Liver (tissue), 9 donors: Measurements from ENCODE around the gene DPYSL4. TPM values are rescaled to one million over a fixed set of nuclear protein-coding genes. Genes with fewer than 3 reads are reported as not detected.

Experiments used
- DNase-seq: peaks from one replicate; pipeline ENCODE4 v3.0.0-alpha.2; 2017; ENCODE audit warnings: low spot score
- H3K27ac ChIP-seq, 2 donors: one replicate each; pipeline ENCODE4 v1.7.0; 2013; ENCODE audit warnings: inconsistent platforms in 2 of 2, low read length in 2 of 2, control low read depth in 1 of 2, low read depth in 1 of 2, mild to moderate bottlenecking in 1 of 2
- H3K27me3 ChIP-seq, 4 donors: one replicate each; pipeline versions ENCODE4 v1.6.1 to v1.7.0; 2013; ENCODE audit warnings: low read length in 3 of 4, inconsistent platforms in 1 of 4, mild to moderate bottlenecking in 1 of 4, moderate library complexity in 1 of 4; ENCODE audit not compliant: control insufficient read depth in 4 of 4, insufficient read depth in 4 of 4
- H3K36me3 ChIP-seq, 4 donors: one replicate each; pipeline versions ENCODE4 v1.6.1 to v1.7.0; 2013; ENCODE audit warnings: low read length in 3 of 4, mild to moderate bottlenecking in 3 of 4, low read depth in 1 of 4, moderate library complexity in 1 of 4; ENCODE audit not compliant: control insufficient read depth in 4 of 4, insufficient read depth in 3 of 4
- H3K4me1 ChIP-seq, 4 donors: one replicate each; pipeline versions ENCODE4 v1.6.1 to v1.7.0; 2013; ENCODE audit warnings: low read length in 3 of 4, mild to moderate bottlenecking in 3 of 4, moderate library complexity in 1 of 4; ENCODE audit not compliant: control insufficient read depth in 4 of 4, insufficient read depth in 4 of 4
- H3K4me3 ChIP-seq, 3 donors: one replicate each; pipeline versions ENCODE4 v1.6.1 to v1.7.0; 2013; ENCODE audit warnings: low read length in 3 of 3, control low read depth in 1 of 3, low read depth in 1 of 3, mild to moderate bottlenecking in 1 of 3
- H3K9ac ChIP-seq, 2 donors: one replicate each; pipeline ENCODE4 v1.7.0; 2013; ENCODE audit warnings: low read length in 2 of 2, mild to moderate bottlenecking in 2 of 2, moderate library complexity in 2 of 2, control low read depth in 1 of 2, low read depth in 1 of 2
- H3K9me3 ChIP-seq, 4 donors: one replicate each; pipeline versions ENCODE4 v1.6.1 to v1.7.0; 2013; ENCODE audit warnings: low read length in 3 of 4; ENCODE audit not compliant: control insufficient read depth in 4 of 4
- EGR1 ChIP-seq, 2 donors: IDR thresholded peaks; 2 replicates each; pipeline ENCODE4 v1.6.1; 2016 to 2018; ENCODE audit warnings: antibody characterized with exemption in 2 of 2, low read depth in 2 of 2
- FOXA1 ChIP-seq: IDR thresholded peaks from 2 replicates; pipeline ENCODE4 v1.6.1; 2016; ENCODE audit warnings: antibody characterized with exemption
- FOXA2 ChIP-seq: IDR thresholded peaks from 2 replicates; pipeline ENCODE4 v1.6.1; 2016; ENCODE audit warnings: antibody characterized with exemption
- GABPA ChIP-seq, 2 donors: IDR thresholded peaks in 1 of 2; conservative IDR thresholded peaks in 1 of 2; 2 replicates each; pipeline ENCODE4 v1.6.1; 2016; ENCODE audit warnings: antibody characterized with exemption in 2 of 2, mild to moderate bottlenecking in 1 of 2, moderate library complexity in 1 of 2
- HNF4G ChIP-seq: IDR thresholded peaks from 2 replicates; pipeline ENCODE4 v1.6.1; 2016; ENCODE audit warnings: antibody characterized with exemption
- JUND ChIP-seq, 2 donors: IDR thresholded peaks; 2 replicates each; pipeline ENCODE4 v1.6.1; 2016; ENCODE audit warnings: antibody characterized with exemption in 2 of 2
- RXRA ChIP-seq, 2 donors: IDR thresholded peaks; 2 replicates each; pipeline ENCODE4 v1.6.1; 2017 to 2018; ENCODE audit warnings: antibody characterized with exemption in 2 of 2, mild to moderate bottlenecking in 1 of 2
- SP1 ChIP-seq: IDR thresholded peaks from 2 replicates; pipeline ENCODE4 v1.6.1; 2018; ENCODE audit warnings: antibody characterized with exemption, mild to moderate bottlenecking
- TAF1 ChIP-seq: conservative IDR thresholded peaks from 2 replicates; pipeline ENCODE4 v1.6.1; 2016; ENCODE audit warnings: antibody characterized with exemption, mild to moderate bottlenecking
- YY1 ChIP-seq: IDR thresholded peaks from 2 replicates; pipeline ENCODE4 v1.6.1; 2016; ENCODE audit warnings: antibody characterized with exemption, mild to moderate bottlenecking
- WGBS: extraction: QIAGEN DNeasy Blood & Tissue Kit; methylation state at CpG from one replicate; pipeline ENCODE4 v1.1.7; 2013; 5-methylcytosine and 5-hydroxymethylcytosine counted together
- polyA plus RNA-seq, 2 donors: library from polyadenylated mRNA; stranded (reverse) in 1 of 2; unstranded in 1 of 2; fragments of 200-250 nt in 1 of 2; fragments of >200 nt in 1 of 2; fragmentation: Nextera tagmentation in 1 of 2; extraction: Ambion mirVana in 1 of 2; gene quantifications; one replicate each; pipeline versions ENCODE4 v1.2.1 to v1.2.3, GENCODE V29; 2013 to 2015
- total RNA-seq, 2 donors: library from RNA; depleted of rRNA; stranded (reverse); fragments of >200 nt; gene quantifications; one replicate each; pipeline ENCODE4 v1.2.3, GENCODE V29; 2014
- TF ChIP-seq, protein P1 (sequence below): fragments of 150-350 bp; IDR thresholded peaks from 2 replicates; pipeline ENCODE4 v1.5.1; 2017; ENCODE audit warnings: improper control_type of control experiment, low read depth, low read length; ENCODE audit not compliant: missing input control
- TF ChIP-seq, protein P2 (sequence below): IDR thresholded peaks from 2 replicates; pipeline ENCODE4 v1.6.1; 2016; ENCODE audit warnings: antibody characterized with exemption
- TF ChIP-seq, protein P3 (sequence below): IDR thresholded peaks from 2 replicates; pipeline ENCODE4 v1.6.1; 2016; ENCODE audit warnings: antibody characterized with exemption
- TF ChIP-seq, protein P4 (sequence below): IDR thresholded peaks from 2 replicates; pipeline ENCODE4 v1.6.1; 2016; ENCODE audit warnings: antibody characterized with exemption, mild to moderate bottlenecking
- donor health status: healthy.
- donor health status: healthy.
- donor health status: healthy.
- donor health status: healthy.
- donor health status: healthy.

The DPYSL4 gene
- total and polyA plus RNA-seq, 4 donors: 0.19 to 2.2 (median 0.26) TPM

DNA sequence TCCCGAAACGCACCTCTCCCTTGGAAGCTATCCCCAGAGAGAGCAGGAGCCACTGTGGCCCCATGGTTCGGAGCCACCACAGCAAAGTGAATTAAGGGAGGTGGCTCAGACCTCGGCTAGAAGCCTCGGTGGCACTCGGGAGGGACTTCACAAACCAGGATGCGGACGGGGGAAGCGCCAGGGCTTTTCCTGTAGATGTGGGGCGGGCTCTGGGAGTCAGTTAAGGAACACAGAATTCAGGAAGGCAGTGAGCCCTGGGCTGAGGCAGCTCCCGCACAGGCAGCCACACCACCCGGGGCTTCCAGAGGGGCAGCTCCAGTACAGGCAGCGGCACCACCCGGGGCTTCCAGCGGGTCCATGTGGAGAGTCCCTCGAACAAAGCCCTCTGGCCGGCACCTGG is 42.7 kb upstream of the DPYSL4 start:
- no peaks in the 10 kb centered on the region for H3K4me1 ChIP-seq
- H3K4me3 ChIP-seq: no peak overlapping the region
- TF ChIP-seq, protein P1, sequence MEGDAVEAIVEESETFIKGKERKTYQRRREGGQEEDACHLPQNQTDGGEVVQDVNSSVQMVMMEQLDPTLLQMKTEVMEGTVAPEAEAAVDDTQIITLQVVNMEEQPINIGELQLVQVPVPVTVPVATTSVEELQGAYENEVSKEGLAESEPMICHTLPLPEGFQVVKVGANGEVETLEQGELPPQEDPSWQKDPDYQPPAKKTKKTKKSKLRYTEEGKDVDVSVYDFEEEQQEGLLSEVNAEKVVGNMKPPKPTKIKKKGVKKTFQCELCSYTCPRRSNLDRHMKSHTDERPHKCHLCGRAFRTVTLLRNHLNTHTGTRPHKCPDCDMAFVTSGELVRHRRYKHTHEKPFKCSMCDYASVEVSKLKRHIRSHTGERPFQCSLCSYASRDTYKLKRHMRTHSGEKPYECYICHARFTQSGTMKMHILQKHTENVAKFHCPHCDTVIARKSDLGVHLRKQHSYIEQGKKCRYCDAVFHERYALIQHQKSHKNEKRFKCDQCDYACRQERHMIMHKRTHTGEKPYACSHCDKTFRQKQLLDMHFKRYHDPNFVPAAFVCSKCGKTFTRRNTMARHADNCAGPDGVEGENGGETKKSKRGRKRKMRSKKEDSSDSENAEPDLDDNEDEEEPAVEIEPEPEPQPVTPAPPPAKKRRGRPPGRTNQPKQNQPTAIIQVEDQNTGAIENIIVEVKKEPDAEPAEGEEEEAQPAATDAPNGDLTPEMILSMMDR: no peak
- no peak for TF ChIP-seq TAF1
- TF ChIP-seq, protein P2, sequence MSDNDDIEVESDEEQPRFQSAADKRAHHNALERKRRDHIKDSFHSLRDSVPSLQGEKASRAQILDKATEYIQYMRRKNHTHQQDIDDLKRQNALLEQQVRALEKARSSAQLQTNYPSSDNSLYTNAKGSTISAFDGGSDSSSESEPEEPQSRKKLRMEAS: no peak
- TF ChIP-seq GABPA (IDR thresholded peaks at IDR 0.05 in 1 of 2, conservative IDR thresholded peaks at IDR 0.05 in 1 of 2): no peak
- TF ChIP-seq RXRA (IDR thresholded peaks at IDR 0.05): no peak
- TF ChIP-seq FOXA1: no peak
- TF ChIP-seq JUND (IDR thresholded peaks at IDR 0.05): no peak
- TF ChIP-seq EGR1 (IDR thresholded peaks at IDR 0.05; ENCODE audit: low read depth in 2 of 2): no peak
- TF ChIP-seq FOXA2: no peak
- TF ChIP-seq HNF4G: no peak
- TF ChIP-seq SP1: no peak
- no peak overlapping the region for H3K9ac ChIP-seq
- 76% methylated on average over 17 of the region's 17 CpGs for WGBS
- no peaks in the 10 kb centered on the region for H3K36me3 ChIP-seq
- no peaks in the 10 kb centered on the region for H3K27me3 ChIP-seq
- H3K27ac ChIP-seq: no peak overlapping the region
- no peaks in the 10 kb centered on the region for H3K9me3 ChIP-seq
- no peak for DNase-seq

DNA sequence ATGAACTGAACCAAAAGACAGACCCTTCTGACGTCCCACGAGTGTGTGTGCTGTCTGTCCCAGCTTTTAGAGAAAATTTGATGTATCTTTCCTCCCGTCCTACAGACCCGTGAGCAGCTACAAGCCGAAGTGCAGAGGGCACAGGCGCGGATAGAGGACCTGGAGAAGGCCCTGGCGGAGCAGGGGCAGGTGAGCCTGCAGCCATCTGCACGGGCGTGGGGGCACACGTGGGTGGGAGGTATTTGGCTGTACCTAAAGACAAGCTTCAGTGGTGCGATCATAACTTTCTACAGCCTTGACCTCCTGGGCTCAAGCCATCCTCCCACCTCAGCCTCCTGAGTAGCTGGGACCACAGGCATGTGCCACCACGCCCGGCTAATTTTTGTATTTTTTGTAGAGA is 41.7 kb upstream of the DPYSL4 start:
- Histone ChIP-seq H3K27ac (no peak overlapping the region), H3K9ac (no peak overlapping the region), H3K9me3 (no peaks in the 10 kb centered on the region), H3K4me1 (no peaks in the 10 kb centered on the region), H3K36me3 (no peaks in the 10 kb centered on the region), H3K4me3 (no peak overlapping the region), H3K27me3 (no peaks in the 10 kb centered on the region)
- WGBS: 85% methylated on average over 14 of the region's 14 CpGs
- TF ChIP-seq EGR1 (IDR thresholded peaks at IDR 0.05; ENCODE audit: low read depth in 2 of 2): no peak
- TF ChIP-seq FOXA2: no peak
- TF ChIP-seq, protein P3, sequence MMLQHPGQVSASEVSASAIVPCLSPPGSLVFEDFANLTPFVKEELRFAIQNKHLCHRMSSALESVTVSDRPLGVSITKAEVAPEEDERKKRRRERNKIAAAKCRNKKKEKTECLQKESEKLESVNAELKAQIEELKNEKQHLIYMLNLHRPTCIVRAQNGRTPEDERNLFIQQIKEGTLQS: no peak
- TF ChIP-seq, protein P1: no peak
- TF ChIP-seq YY1: no peak
- no peak for TF ChIP-seq TAF1
- TF ChIP-seq, protein P4, sequence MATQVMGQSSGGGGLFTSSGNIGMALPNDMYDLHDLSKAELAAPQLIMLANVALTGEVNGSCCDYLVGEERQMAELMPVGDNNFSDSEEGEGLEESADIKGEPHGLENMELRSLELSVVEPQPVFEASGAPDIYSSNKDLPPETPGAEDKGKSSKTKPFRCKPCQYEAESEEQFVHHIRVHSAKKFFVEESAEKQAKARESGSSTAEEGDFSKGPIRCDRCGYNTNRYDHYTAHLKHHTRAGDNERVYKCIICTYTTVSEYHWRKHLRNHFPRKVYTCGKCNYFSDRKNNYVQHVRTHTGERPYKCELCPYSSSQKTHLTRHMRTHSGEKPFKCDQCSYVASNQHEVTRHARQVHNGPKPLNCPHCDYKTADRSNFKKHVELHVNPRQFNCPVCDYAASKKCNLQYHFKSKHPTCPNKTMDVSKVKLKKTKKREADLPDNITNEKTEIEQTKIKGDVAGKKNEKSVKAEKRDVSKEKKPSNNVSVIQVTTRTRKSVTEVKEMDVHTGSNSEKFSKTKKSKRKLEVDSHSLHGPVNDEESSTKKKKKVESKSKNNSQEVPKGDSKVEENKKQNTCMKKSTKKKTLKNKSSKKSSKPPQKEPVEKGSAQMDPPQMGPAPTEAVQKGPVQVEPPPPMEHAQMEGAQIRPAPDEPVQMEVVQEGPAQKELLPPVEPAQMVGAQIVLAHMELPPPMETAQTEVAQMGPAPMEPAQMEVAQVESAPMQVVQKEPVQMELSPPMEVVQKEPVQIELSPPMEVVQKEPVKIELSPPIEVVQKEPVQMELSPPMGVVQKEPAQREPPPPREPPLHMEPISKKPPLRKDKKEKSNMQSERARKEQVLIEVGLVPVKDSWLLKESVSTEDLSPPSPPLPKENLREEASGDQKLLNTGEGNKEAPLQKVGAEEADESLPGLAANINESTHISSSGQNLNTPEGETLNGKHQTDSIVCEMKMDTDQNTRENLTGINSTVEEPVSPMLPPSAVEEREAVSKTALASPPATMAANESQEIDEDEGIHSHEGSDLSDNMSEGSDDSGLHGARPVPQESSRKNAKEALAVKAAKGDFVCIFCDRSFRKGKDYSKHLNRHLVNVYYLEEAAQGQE: no peak
- DNase-seq: no peak
